ENCODE data around the gene UNC5C. TPM values are rescaled to one million over a fixed set of nuclear protein-coding genes. Genes with fewer than 3 reads are reported as not detected.

Gene UNC5C
- total and polyA plus RNA-seq, 2 donors (not counting 1 experiment from before 2014, with no cell fraction given): 2.0 to 11.6 TPM

- TF ChIP-seq CTCF (conservative IDR thresholded peaks at IDR 0.05 in 1 of 2, IDR thresholded peaks at IDR 0.05 in 1 of 2; ENCODE audit: low read depth in 1 of 2, low read length in 2 of 2) (no peak), EZH2 (IDR thresholded peaks at IDR 0.05; ENCODE audit: low read length, missing control alignments) (no peak)
These were observed 20.3 kb downstream of the UNC5C start for GRCh38 chr4:95528388-95528948.

DNA sequence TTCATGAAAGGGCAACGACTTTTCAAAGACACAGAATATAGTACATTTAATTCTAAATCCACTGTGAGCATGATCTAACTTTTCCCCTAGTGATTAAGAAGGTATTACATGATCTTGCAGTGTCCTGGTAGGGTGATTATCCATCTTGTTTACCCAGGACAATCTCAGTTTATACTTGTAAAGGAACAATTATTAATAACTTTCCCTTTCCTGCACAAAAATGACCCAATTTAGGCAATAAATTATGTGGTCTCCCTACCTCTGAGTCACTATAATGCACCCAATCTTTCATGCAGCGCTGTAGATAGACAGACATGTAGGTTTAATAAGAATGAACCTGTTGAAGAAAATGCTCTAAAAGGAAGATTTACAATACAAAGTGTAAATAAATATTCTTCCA, 22.7 kb downstream of the UNC5C start:
- Histone ChIP-seq H3K4me3 (replicated peaks in 1 of 4; ENCODE audit: control extremely low read depth in 1 of 4, insufficient read depth in 1 of 4, low read depth in 3 of 4, low read length in 4 of 4) (no peak overlapping the region), H3K9ac (ENCODE audit: insufficient read depth, low read length) (no peak overlapping the region), H4K20me1 (ENCODE audit: control insufficient read depth, extremely low read depth, insufficient read depth, low read length) (no peaks in the 10 kb centered on the region), H3K27ac (ENCODE audit: insufficient read depth, low read length) (no peak overlapping the region), H3K4me2 (ENCODE audit: extremely low read depth, insufficient read depth, low read length) (no peak overlapping the region), H3K9me3 (ENCODE audit: control insufficient read depth, insufficient read depth, low read depth, low read length) (no peaks in the 10 kb centered on the region), H3K4me1 (ENCODE audit: control insufficient read depth, extremely low read depth, insufficient read depth, low read length) (no peaks in the 10 kb centered on the region), H3K36me3 (ENCODE audit: control insufficient read depth, insufficient read depth, low read length) (no peaks in the 10 kb centered on the region), H3K27me3 (ENCODE audit: control insufficient read depth, insufficient read depth, low read length) (no peaks in the 10 kb centered on the region), H2AFZ (ENCODE audit: low read length) (no peak overlapping the region), H3K79me2 (ENCODE audit: control insufficient read depth, insufficient read depth, low read length) (no peaks in the 10 kb centered on the region)
- TF ChIP-seq EZH2 (IDR thresholded peaks at IDR 0.05; ENCODE audit: low read length, missing control alignments) (no peak), CTCF (conservative IDR thresholded peaks at IDR 0.05 in 1 of 2, IDR thresholded peaks at IDR 0.05 in 1 of 2; ENCODE audit: low read depth in 1 of 2, low read length in 2 of 2) (no peak)
- DNase-seq (ENCODE audit: low read depth in 2 of 2): no peak

More at GRCh38 chr4:95528388-95528948, 20.3 kb downstream of the UNC5C start:
- Histone ChIP-seq H3K27ac (ENCODE audit: insufficient read depth, low read length) (no peak overlapping the region), H3K4me1 (ENCODE audit: control insufficient read depth, extremely low read depth, insufficient read depth, low read length) (no peaks in the 10 kb centered on the region), H2AFZ (ENCODE audit: low read length) (no peak overlapping the region), H3K4me2 (ENCODE audit: extremely low read depth, insufficient read depth, low read length) (no peak overlapping the region), H3K27me3 (ENCODE audit: control insufficient read depth, insufficient read depth, low read length) (no peaks in the 10 kb centered on the region), H3K79me2 (ENCODE audit: control insufficient read depth, insufficient read depth, low read length) (no peaks in the 10 kb centered on the region), H4K20me1 (ENCODE audit: control insufficient read depth, extremely low read depth, insufficient read depth, low read length) (no peaks in the 10 kb centered on the region), H3K9ac (ENCODE audit: insufficient read depth, low read length) (no peak overlapping the region), H3K4me3 (replicated peaks in 1 of 4; ENCODE audit: control extremely low read depth in 1 of 4, insufficient read depth in 1 of 4, low read depth in 3 of 4, low read length in 4 of 4) (no peak overlapping the region), H3K36me3 (ENCODE audit: control insufficient read depth, insufficient read depth, low read length) (no peaks in the 10 kb centered on the region), H3K9me3 (ENCODE audit: control insufficient read depth, insufficient read depth, low read depth, low read length) (no peaks in the 10 kb centered on the region)
- DNase-seq (ENCODE audit: low read depth in 2 of 2): no peak

DNA sequence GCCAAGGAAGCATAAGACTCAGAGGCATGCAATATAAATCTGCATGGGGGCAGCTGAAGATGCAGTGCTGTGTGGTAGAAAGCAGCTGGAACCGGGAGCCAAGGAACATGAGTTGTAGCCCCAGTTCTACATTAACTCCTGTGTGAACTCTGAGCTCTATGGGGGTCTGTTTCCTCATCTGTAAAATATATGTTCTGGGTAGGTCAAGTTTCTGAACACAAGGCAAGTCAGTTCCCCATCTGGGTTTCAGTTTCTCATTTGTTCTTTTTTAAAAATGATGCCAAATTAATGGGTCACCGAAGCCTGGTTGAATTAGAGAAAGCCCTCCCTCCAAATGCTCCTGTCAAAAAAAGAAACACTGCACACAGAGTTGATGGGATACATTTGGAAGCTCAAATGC, 24.0 kb downstream of the UNC5C start:
- Histone ChIP-seq H3K4me1 (ENCODE audit: control insufficient read depth, extremely low read depth, insufficient read depth, low read length) (no peaks in the 10 kb centered on the region), H3K9me3 (ENCODE audit: control insufficient read depth, insufficient read depth, low read depth, low read length) (no peaks in the 10 kb centered on the region), H3K79me2 (ENCODE audit: control insufficient read depth, insufficient read depth, low read length) (no peaks in the 10 kb centered on the region), H3K27me3 (ENCODE audit: control insufficient read depth, insufficient read depth, low read length) (no peaks in the 10 kb centered on the region), H3K27ac (ENCODE audit: insufficient read depth, low read length) (no peak overlapping the region), H3K36me3 (ENCODE audit: control insufficient read depth, insufficient read depth, low read length) (no peaks in the 10 kb centered on the region), H3K4me3 (replicated peaks in 1 of 4; ENCODE audit: control extremely low read depth in 1 of 4, insufficient read depth in 1 of 4, low read depth in 3 of 4, low read length in 4 of 4) (no peak overlapping the region), H4K20me1 (ENCODE audit: control insufficient read depth, extremely low read depth, insufficient read depth, low read length) (no peaks in the 10 kb centered on the region), H3K9ac (ENCODE audit: insufficient read depth, low read length) (no peak overlapping the region), H2AFZ (ENCODE audit: low read length) (no peak overlapping the region), H3K4me2 (ENCODE audit: extremely low read depth, insufficient read depth, low read length) (no peak overlapping the region)
- no peak for DNase-seq (ENCODE audit: low read depth in 2 of 2)
- no peak for TF ChIP-seq EZH2 (IDR thresholded peaks at IDR 0.05; ENCODE audit: low read length, missing control alignments)
- TF ChIP-seq CTCF (conservative IDR thresholded peaks at IDR 0.05 in 1 of 2, IDR thresholded peaks at IDR 0.05 in 1 of 2; ENCODE audit: low read depth in 1 of 2, low read length in 2 of 2): no peak

Data from fibroblast of lung (primary cell).